ENCODE data around the gene CYGB.
A peak's percentile ranks its signal among the peaks of the same experiment; 100 is the strongest.

CYGB gene

DNA sequence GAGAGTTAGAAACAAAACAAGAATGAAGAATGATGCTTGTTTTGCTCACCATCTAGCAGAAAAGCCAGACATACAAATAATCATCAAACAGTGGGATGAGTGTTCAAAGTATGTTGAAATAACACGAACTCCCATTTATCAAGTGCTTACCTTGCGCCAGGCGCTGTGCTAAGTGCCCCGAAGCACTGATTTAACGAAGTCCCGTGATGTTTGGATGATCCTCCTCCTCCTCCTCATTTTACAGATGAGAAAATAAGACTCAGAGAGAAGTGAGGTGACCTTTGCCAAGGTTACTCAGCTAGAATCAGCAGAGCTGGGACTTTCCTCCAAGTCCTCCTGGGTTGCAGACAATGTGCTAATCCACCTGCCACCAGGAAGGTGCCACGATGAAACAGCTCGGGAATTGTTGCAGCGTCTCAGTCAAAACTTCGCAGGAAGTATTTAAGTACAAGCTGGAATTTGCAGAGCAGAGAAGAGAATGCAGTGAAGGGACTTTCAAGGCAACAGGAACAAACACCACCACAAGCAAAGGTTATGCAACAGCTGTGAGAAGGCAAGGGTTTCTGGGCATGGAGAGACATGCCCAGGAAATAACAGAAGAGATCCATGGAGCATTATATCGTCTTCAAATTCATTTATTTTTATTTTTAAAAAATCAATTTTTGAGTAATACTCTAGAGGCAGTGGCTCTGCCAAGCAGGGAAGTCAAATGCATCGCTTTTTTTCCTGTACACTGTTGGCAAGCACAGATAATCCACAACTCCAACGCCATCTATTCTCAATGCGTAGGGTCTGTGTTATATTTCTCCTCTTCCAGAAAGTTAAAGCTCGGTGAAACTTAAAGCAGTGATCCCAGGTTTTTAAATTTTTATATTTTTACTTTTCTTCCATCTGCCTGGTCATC lies 13.5 kb upstream of the CYGB start:
- DNase-seq (ENCODE audit: low read depth in 3 of 3): no peak

DNA sequence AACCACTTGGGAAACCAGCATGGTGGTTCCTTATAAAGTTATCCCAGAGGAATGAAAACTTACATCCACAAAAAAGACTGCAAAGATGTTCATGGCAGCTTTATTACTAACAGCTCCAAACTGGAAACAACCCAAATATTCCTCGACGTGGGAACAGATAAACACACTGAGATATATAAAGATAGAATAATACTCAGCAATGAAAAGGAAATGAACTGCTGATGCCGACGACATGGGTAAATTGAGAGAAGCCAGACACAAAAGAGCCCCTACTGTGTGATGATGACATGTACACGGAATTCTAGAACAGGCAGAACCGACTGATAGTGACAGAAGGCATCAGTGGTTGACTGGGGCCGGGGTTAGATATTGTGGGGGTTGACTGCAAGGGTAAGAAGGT lies 12.0 kb upstream of the CYGB start:
- DNase-seq (ENCODE audit: low read depth in 3 of 3): no peak

DNA sequence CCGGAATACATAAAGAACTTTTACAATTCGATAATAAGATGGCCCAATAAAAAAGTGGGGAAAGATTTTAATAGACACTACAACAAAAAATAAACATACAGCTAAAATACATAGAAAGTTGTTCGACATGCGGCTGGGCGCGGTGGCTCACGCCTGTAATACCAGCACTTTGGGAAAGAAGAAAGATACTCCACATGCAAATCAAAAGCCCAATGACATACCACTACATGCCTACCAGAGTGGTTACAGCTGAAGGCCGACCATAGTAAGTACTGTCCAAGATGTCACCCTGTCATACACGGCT lies 11.7 kb upstream of the CYGB start:
- DNase-seq (ENCODE audit: low read depth in 3 of 3): no peak

DNA sequence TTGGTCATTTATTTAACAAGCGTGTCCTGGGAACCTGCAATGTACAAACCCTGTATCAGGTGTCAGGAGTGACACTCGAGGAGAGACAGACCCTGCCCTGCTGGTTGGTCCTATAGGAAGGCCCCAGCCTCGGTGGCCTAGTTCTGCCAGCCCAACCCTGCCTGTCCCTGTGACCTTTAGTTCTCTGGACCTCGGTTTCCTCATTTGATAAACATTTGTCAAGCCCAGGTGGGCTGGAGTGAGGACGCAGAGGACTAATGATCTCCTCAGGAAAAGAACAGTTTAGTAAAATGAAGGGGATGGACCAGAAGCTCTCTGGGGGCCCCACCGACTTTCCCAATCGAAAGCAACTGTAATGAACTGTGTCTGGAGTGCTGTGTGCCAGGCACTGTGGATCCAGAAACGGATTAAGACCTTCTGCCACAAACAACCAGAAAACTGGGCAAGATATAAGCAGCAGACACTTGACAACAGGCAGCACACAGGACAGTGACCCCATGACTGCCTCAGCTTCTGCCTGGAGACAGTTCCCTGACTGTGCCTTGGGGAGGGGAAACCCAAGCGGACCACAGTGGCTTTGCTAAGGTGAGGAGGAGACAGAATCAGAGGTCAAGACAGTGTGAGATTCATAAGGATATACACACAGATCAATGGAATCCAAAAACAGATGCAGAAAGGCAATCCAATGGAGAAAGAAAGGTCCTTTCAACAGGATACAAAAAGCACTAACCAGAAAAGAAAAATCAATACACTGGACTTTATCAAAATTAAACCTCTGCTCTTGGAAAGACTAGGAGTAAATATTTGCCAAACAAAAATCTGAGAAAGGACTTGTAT lies 11.1 kb upstream of the CYGB start:
- DNase-seq (ENCODE audit: low read depth in 3 of 3): no peak

DNA sequence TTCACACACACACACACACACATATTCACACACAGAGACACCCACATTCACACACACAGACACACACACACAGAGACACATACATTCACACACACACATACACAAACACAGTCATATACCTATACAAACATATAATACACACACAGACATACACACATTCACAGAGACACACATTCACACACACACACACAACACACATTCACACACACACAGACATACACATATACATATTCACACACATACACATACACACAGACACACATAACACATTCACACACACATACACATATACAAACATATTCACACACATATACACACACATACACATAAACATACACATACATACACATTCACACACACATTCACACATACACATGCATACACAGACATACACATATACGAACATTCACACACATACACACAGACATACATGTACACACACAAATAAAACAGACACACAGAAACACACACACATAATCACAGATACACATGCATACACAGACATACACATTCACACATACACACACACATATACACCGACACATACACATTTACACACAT lies 10.2 kb upstream of the CYGB start:
- DNase-seq (ENCODE audit: low read depth in 3 of 3): no peak

DNA sequence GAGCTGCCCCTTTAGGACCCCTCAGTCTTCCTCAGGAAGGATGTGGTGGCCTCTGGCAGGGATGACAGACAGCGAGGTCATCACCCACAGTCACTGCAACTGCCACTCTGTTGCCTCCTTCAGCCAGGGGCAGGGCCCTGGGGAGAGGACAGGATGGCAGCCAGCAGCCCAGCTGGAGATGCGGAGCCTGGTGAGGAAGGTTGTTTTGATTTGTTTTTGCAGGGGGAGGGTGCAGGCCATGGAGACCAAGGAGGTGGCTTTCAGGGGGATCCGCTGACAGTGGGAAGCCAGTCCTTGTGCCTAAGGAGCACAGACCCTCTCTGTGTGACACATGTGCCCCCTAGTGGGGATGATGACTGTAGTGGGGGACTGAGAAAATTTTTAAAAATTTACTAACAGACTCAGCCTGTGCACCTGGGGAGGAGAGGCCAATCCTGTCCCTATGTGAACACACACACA lies 9.7 kb upstream of the CYGB start:
- peak in 1 of 3 experiments; percentile 32 for DNase-seq (ENCODE audit: low read depth in 3 of 3)

DNA sequence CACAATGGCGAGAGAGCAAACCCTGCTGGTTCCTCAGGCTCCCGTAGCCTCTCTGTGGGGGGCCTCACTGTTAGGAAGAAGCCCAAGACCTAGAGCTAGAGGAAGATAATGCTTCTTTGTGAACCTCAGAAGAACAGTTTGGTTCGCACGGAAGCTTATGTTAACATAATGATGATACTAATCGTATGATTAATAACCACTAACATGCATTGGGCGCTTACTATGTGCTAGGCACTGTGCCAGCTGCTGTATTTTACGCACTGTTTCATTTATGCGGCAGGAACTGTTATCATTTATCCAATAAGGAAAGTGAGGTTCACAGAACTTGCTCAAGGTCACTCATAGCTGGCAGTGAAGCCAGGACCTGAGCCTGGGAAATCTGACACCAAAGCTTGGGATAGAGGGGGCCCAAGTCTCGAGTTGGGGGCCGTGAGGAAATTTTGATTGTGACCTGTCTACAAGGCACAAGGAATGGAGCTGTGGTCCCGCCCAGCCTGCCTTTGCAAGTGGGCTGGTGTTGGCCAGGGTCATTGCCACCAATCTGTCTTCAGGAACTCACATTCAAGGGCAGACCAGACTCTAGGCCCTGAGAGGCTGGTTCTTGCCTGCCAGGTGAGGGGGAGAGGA lies 9.2 kb upstream of the CYGB start:
- no peak for DNase-seq (ENCODE audit: low read depth in 3 of 3)

DNA sequence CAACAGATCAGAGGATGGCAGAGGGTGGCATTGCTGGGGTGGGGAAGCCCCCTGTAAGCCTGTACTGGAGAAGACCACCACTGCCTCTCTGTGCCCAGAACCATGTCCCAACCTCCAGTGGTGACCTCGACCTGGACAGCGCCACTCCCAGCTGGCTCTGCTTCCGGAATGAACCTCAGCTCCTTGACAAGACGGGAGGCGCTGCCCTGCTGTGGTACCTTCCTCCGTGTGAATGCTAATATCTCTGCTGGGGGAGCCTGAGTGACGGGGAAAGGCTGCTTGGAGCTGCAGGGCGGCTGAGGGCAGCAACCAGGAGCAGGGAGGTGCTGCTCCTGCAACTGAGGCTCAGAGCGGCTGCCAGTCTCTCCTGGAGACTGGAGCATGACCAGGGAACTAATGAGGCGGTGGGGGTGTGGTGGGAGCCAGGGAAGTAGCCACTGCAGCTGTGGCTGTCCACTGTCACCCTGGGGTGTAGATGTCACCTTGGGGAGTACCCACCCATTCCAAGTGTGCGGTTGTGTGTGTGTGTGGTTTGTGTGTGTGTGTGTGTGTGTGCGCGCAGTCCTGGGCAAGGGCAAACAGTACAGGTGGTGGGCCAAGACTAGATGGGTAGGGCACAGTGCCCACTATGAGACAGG lies 8.5 kb upstream of the CYGB start:
- DNase-seq (ENCODE audit: low read depth in 3 of 3): no peak

DNA sequence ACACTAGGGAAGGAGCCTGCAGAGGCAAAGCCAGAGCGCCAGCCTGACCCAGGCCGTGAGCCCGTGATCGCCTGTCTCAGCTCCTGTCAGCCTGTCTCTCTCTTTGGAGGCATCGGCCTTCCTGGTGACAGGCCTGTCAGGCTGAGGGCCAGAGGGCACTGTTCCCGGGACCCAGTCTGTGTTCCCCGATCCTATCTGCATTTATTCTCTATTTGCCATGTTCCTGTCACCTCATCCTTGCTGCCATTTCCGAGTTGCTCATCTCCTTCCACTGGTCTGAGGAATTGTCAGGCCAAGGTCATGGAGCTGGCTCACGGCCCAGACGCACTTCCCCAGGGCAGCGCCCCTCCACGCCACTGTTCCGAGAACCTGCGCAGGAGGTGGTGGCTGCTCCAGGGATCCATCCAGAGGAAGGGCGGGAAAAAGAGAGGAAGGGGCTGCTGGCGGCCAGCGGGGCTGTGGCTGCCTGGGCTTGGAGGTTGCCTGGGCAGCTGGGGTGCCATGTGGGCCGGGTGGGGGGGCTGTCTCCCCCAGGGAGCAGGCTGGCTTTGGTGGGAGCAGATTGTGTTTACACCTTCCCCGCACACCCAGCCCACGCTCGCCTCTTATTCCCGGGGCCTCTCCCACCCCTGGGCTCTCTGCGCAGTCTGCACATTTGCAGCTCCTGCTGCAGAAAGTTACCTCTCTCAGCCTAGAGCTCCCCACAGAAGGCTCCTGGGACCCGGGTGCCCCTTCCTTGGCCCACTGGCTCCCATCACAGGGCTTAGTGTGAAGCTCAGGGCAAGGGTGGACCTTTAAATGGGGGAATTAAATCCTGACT lies 7.2 kb upstream of the CYGB start:
- no peak for DNase-seq (ENCODE audit: low read depth in 3 of 3)

DNA sequence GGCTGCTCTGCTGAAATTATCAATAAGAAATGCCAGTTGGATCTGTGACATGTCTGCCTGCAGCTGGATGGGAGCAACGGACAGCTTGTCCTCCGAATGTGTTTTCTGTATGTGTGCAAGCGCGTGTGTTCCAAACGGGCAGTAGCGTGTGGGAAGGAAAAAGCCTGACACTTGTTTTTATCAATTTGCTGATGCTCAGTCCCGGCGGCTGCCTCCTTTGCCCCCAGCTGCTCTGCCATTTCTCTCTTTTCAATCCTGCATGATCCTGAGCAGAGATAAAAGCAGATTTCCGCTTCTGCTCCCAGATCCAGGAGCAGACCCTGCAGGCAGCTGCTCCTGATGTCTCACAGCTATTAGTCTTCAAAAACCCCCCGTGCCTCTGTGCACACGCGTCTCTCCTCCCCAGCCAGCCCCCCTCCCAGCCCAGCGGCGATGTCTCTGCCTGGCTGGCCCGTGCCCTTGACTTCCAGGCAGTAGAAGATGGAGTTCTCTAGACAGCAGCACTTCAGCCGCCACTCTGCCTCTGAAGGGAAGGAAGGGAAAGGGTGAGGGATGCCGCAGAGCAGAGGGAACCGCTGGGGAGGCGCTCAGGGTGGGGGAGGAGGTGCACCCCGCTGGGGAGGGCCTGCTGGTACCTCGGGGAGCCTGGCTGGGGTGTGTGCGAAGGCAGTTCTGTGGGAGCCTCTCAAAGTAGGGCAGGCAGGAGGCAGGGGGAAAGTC lies 6.5 kb upstream of the CYGB start:
- DNase-seq (ENCODE audit: low read depth in 3 of 3): no peak

DNA sequence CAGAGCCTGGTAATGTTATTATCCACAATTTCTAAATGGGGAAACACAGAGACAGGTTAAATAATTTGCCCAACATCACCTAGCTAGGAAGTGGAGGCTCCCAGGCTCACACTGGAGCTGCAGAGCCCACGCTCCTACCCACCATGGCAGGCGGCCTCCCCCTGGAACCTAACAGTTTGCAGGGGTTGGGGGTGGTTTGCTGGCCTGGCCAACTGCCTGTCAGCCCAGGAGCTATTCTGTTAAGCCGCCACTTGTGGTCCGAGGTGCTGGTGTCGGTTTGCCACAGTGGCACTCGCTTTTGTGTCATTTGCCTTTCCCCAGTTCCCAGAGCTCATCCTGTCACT lies 5.9 kb upstream of the CYGB start:
- no peak for DNase-seq (ENCODE audit: low read depth in 3 of 3)

DNA sequence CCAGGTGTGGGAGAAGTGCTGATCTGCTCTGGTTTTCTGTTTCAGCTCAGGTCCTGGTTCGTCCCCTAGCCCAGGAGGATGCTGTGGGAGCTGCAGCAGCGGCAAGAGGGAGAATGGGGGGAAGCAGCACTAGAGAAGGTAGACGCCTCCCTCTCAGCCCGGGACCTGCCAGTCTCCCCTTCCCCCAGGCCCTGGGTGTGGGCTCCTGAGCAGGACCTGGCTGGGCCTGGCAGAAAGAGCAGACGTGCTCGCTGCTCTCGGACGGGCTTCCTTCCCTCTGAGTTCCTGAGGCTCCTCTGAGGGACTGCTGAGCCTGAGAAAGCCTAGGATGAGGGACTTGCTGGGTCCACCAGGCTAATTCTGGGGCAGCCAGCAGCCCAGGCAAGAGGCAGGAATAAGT lies 5.5 kb upstream of the CYGB start:
- DNase-seq (ENCODE audit: low read depth in 3 of 3): no peak

DNA sequence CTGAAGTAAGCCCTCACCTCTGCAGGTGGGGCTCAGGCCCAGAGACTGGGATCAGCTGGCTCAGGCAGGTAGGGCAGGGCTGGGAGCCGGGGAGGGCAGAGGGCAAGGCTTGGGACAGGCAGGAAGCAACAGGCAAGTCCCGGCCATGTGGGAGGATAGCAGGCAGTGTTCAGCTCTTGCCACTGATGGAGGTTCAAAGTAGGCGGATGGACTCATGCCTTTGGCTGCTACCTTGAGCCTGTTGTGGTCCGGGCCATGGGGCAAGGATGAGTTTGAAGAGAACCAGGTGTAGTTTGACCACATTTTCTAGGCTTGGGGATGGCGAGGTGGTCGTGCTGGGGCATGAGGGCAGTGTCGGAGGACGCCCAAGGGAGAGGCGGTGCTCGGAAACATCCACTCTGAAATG lies 5.1 kb upstream of the CYGB start:
- DNase-seq (ENCODE audit: low read depth in 3 of 3): no peak

DNA sequence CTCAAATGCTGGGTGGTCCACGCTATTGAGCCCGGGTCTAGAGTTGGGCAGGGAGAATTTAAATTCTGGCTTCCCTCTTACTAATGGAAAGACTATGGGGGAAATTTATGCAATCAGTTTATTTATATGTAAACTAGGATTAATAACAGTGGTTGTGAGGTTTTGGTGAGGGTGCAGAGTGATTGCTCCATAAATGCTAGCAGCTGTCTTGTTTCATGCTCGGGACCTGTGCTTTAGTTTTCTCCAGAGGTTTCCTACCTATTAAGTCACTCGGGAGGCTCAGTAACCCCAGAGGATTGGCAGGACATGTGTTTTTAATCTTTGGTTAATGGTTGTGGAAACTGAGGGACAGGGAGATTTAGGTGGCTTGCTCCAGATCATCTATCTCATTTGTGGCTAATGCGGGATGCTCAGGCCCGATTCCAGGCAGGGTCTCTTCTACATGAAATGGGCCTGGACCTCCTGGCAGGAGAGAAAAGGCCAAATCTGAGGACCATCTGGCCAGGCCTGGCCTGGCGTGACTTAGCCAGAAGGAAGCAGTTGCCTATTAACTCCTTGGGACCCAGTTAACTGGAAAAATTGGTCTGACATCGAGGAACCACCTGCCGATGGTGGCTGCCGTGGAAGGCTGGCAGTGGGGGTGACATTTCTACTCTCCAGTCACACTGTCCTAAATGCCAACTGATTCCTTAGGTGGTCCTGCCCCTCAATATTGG lies 4.4 kb upstream of the CYGB start:
- DNase-seq (ENCODE audit: low read depth in 3 of 3): no peak

DNA sequence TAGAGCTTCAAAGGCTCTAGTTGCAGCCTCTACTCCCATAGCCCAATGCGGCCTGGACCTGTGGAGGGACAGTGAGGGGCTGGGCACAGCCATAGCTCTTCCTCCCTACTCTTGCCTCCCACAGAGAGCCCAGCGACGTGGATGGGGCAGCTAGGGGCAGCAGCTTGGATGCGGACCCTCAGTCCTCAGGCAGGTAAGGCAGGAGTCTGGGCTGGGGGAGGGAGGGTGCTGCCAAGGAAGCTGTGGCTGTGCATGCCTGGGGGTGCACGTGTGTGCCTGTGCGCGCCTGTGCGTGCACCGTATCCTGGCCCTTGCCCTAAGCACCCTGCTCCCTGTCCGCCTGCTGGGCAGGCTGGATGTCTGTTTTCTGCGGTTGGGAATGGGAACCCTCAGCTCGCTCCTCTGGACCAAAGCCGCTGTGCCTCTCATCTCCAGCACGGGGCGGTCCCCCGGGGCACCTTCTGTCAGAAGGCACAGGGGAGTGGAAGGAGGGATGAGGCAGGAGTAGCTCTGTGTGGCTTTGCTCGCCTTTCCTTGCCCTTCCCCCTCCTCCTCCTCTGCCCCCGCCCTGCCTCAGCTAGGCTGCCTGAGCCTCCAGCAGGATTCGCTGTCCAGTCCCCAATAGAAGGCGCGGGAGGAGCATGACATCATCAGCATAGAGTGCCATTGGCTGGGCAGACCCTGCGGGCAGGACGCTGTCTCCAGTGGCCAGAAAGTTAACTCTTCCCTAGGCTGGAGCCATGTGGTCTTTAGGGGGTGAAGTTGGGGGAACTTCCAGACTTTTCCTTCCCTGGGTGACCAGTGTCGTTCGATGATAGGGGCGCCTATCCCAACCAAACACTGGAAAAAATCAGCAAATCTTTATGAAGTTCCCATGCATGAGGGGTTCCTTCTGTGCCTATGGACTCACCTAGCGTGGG lies 3.1 kb upstream of the CYGB start:
- no peak for DNase-seq (ENCODE audit: low read depth in 3 of 3)

DNA sequence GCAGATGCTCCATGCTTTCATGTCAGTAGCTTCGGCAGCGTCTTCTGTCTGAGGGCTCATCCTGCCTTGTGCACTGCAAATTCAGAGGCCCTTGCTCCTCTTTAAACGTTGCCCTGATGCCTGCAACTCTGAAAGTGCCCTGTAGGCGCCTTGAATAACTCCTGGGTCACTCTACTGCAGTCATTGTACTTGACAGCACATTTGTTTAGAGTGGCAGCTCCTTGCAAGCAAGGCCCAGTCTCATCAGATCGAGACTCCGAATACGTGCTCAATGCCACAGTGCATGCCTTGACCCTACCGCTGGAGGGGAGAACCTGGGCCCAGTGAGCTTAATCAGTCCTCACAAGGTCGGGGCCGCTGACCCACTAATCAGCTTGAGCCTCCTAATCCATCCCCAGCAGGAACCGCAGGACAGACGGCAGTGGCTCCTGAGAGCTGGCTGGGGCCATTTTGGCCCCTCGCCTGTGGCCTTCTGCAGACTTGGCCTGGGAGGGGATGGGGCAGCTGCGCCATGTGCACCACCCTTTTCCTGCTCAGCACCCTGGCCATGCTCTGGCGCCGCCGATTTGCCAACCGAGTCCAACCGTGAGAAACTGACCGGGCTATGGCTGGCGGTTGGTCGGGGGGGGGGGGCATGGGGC lies 2.2 kb upstream of the CYGB start, which contains the start of gene PRCD:
Gene PRCD, plus strand, starts transcription at position 414 of the 641 bp plus-strand sequence. Its CDS starts 98 bp downstream, at position 512.
- no peak for DNase-seq (ENCODE audit: low read depth in 3 of 3)

DNA sequence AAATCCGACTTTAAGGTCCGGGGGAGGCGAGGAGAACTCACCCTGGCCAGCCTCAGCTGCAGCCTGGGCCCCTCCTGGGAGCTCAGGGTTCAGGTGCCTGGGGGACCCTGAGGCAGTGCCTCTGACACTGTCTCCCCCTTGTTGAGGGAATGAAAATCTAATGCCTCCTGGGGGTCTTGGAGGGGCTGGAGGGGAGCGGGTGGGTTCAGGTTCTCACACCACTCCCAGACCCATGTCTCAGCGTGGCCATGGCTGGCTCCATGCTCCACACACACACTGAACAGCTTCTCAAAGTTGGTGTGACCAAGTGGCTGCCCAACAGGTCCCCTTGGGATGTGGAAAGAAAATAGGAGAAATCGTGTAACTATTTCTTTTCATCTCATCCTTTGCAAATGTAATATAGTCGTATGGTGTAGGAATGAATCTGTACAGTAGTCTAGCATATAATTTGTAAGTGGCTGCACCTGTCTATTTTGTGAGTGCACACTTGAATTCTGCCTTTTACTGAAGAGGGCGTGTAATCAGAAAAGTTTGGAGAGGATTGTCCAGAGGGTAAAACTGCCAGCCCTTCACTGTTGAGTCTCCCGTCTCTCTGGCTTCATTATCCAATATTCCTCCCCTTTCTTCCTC lies 1.5 kb upstream of the CYGB start:
- DNase-seq (ENCODE audit: low read depth in 3 of 3): no peak

All from stimulated activated CD4-positive, alpha-beta T cell treated with anti-CD3 and anti-CD28 coated beads, TNF-alpha, amount 100 ng/mL, for 4 hours (primary cell).